GM18951 (cell line): ENCODE results near the gene SLC46A3.
"Not testable (repeated sequence)": the region's sequence is repeated elsewhere in the genome, so short reads cannot be mapped to it uniquely, and the experiment has no call there.

Experiments
- POLR2A ChIP-seq: IDR thresholded peaks from 4 replicates; pipeline ENCODE4 v1.6.1; 2011; ENCODE audit warnings: mild to moderate bottlenecking; ENCODE audit not compliant: insufficient read length, insufficient read depth; ENCODE audit errors: extremely low read depth
- in situ Hi-C: fragments of 300-500 bp; cut with MboI; formaldehyde crosslinking; loops from one replicate; pipeline ENCODE4 v1.12.0; 2022; ENCODE audit warnings: low sequenced_read_pairs, mixed read lengths, inconsistent platforms; ENCODE audit not compliant: unreplicated experiment

Gene SLC46A3

GRCh38 chr13:28717170-28717569 is 1.6 kb downstream of the SLC46A3 start:
- in situ Hi-C loops: no loop called here
- no peak for TF ChIP-seq POLR2A

- TF ChIP-seq POLR2A: no peak
- in situ Hi-C loops: no loop called here
Observed at GRCh38 chr13:28716511-28716910, 2.3 kb downstream of the SLC46A3 start.

DNA sequence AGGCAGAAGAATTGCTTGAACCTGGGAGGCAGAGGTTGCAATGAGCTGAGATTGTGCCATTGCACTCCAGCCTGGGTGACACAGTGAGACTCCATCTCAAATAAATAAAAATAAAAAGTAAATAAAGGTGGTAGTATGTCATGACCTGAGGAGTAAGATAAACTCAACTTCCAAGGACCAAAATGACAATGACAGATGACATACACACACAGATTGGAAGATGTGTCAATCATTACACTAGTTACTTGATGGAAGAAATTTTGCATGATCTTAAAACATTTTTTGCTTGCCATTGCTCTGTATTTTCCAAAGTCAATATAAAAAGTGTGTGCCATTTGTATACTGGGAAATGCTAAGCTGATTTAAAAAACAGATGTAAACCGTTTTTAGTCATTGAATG is 4.1 kb downstream of the SLC46A3 start:
- TF ChIP-seq POLR2A: no peak
- in situ Hi-C loops: no loop called here

DNA sequence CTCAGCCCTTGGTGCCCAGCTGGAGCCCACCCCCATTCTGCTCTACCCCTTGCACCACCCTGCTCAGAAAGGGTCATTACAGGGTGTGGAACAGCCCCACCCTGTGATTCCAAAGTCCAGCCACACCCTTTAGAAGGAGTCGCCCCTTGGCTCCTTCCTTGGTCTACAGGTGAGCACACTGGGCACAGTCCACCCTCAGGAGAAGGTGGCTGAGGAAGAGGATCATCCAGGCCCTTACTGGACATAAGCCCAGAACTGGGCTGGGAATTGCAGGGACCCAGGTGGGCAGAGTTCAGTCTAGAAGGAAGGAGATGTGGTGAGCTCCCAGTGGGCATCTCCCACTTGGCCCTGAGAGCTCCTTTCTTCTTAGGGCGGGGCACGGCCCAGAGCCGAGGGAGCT is 8.6 kb downstream of the SLC46A3 start:
- in situ Hi-C loops: no loop called here
- no peak for TF ChIP-seq POLR2A

DNA sequence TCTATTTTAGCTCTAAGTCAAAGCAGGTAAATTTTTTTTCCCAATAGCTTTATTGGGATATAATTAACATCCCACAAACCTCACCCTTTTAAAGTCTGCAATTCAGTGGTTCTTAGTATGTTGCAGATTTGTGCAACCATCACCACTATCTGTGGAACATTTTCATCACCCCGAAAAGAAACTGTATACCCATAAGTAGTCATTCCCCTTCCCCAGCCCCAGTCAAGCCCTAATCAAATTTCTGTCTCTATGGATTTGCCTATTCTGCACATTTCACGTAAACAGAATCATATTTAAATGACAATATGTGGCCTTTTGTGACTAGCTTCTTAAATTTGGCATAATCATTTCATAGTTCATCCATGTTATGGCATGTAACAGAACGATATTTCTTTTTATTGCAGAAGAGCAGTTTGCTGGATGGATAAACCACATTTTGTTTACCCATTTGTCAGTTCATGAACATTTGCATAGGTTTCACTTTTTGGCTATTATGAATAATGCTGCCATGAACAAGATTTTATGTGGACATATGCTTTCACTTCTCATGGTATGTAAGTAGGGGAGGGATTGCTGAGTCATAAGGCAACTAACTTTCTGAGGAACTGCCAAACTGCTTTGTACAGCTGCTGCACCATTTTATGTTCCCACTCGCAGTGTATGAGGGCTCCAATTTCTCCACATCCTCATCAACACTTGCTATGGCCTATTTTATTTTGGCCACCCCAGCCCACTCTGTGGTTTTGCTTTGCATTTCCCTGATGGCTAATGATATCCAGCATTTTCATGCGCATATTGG is 10.9 kb downstream of the SLC46A3 start:
- in situ Hi-C loops: no loop called here
- TF ChIP-seq POLR2A: no peak

- no peak for TF ChIP-seq POLR2A
- in situ Hi-C loops: no loop called here
Observed at GRCh38 chr13:28705461-28706083, 13.2 kb downstream of the SLC46A3 start.

DNA sequence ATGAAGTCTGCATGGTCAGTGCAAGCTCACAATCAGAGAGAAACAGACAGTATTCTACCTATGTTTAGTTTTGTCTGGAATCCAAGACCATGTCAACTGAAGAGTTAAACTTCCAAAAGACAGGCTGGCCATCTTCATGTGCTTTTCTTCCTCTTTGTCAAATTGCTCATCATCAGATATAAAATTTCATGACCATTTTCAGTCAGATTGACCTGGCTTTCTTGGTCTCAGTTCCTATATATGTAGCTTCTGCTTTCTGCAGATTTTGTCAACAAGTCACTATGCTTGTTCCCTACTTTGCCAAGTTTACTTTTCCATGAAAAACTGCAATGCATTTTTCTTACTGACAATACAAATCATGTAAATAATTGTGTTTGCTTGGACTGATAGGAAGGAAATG is 13.9 kb downstream of the SLC46A3 start:
- in situ Hi-C loops: no loop called here
- TF ChIP-seq POLR2A: no peak

GRCh38 chr13:28704282-28704681 is 14.5 kb downstream of the SLC46A3 start:
- in situ Hi-C loops: no loop called here
- TF ChIP-seq POLR2A: no peak

- in situ Hi-C loops: no loop called here
- TF ChIP-seq POLR2A: no peak
Observed at GRCh38 chr13:28699246-28699645, 19.5 kb downstream of the SLC46A3 start.

GRCh38 chr13:28697441-28697840 is 21.3 kb downstream of the SLC46A3 start:
- in situ Hi-C loops: no loop called here
- no peak for TF ChIP-seq POLR2A

- in situ Hi-C loops: not testable (repeated sequence)
Observed at GRCh38 chr13:28693605-28694491, 24.9 kb downstream of the SLC46A3 start.

DNA sequence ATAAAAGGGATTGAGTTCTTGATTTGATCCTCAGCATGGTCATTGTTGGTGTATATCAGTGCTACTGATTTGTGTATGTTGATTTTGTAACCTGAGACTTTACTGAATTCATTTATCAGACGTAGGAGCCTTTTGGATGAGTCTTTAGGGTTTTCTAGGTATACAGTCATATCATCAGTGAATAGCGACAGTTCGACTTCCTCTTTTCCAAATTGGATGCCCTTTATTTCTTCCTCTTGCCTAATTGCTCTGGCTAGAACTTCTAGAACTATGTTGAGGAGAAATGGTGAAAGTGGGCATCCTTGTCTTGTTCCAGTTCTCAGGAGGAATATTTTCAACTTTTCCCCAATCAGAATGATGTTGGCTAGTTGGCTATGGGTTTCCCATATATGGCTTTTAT is 32.9 kb downstream of the SLC46A3 start:
- in situ Hi-C loops: no loop called here
- TF ChIP-seq POLR2A: no peak

GRCh38 chr13:28685114-28685513 is 33.7 kb downstream of the SLC46A3 start:
- in situ Hi-C loops: no loop called here

GRCh38 chr13:28684257-28684656 is 34.5 kb downstream of the SLC46A3 start:
- no peak for TF ChIP-seq POLR2A
- in situ Hi-C loops: no loop called here

More at GRCh38 chr13:28685114-28685513, 33.7 kb downstream of the SLC46A3 start:
- no peak for TF ChIP-seq POLR2A

- in situ Hi-C loops: not testable (repeated sequence)
Observed at GRCh38 chr13:28683169-28683568, 35.6 kb downstream of the SLC46A3 start.
